SK-N-SH treated with all-trans-retinoic acid at 6 μM for 48 hours (cell line): ENCODE data around the gene SLC38A8.

ENCODE experiments used
- ATAC-seq: fragments of 200-7000 bp; cut with Tn5 transposase; 3 replicates; pipeline ENCODE4 v1.9.1; 2020; ENCODE audit warnings: mild to moderate bottlenecking, moderate library complexity
- BACH2 ChIP-seq: fragments of 250-450 bp; sonication (Bioruptor Pico); IDR thresholded peaks from 2 replicates; pipeline ENCODE4 v1.9.0; 2021; ENCODE audit warnings: mild to moderate bottlenecking, borderline replicate concordance
- CSRNP3 ChIP-seq: fragments of 250-450 bp; sonication (Bioruptor Pico); IDR thresholded peaks from 2 replicates; pipeline ENCODE4 v1.5.1; 2021; ENCODE audit warnings: mild to moderate bottlenecking, moderate library complexity
- ISL1 ChIP-seq: fragments of 250-450 bp; sonication (Bioruptor Pico); IDR thresholded peaks from 2 replicates; pipeline ENCODE4 v2.1.2; 2022; ENCODE audit warnings: mild to moderate bottlenecking, moderate library complexity
- PATZ1 ChIP-seq: fragments of 250-450 bp; sonication (Bioruptor Pico); IDR thresholded peaks from 2 replicates; pipeline ENCODE4 v1.8.0; 2020; ENCODE audit warnings: mild to moderate bottlenecking, moderate library complexity, borderline replicate concordance
- PPARA ChIP-seq: fragments of 250-450 bp; sonication (Bioruptor Pico); IDR thresholded peaks from 2 replicates; pipeline ENCODE4 v1.5.0; 2020; ENCODE audit warnings: mild to moderate bottlenecking, borderline replicate concordance
- RARB ChIP-seq: fragments of 250-450 bp; sonication (Bioruptor Pico); IDR thresholded peaks from 2 replicates; pipeline ENCODE4 v1.8.0; 2021; ENCODE audit warnings: mild to moderate bottlenecking, moderate library complexity
- TOX ChIP-seq: fragments of 250-450 bp; sonication (Bioruptor Pico); IDR thresholded peaks from 2 replicates; pipeline ENCODE4 v1.8.0; 2021; ENCODE audit warnings: mild to moderate bottlenecking, moderate library complexity, borderline replicate concordance
- TSHZ2 ChIP-seq: fragments of 250-450 bp; sonication (Bioruptor Pico); IDR thresholded peaks from 2 replicates; pipeline ENCODE4 v1.5.0; 2020; ENCODE audit warnings: mild to moderate bottlenecking, moderate library complexity
- ZC3H10 ChIP-seq: fragments of 250-450 bp; sonication (Bioruptor Pico); IDR thresholded peaks from 2 replicates; pipeline ENCODE4 v1.5.1; 2021; ENCODE audit warnings: mild to moderate bottlenecking, moderate library complexity
- ZFP3 ChIP-seq: fragments of 250-450 bp; sonication (Bioruptor Pico); IDR thresholded peaks from 2 replicates; pipeline ENCODE4 v1.5.0; 2020; ENCODE audit warnings: mild to moderate bottlenecking, moderate library complexity
- ZFP30 ChIP-seq: fragments of 450-650 bp; formaldehyde crosslinking; IDR thresholded peaks from 2 replicates; pipeline ENCODE4 v1.5.0; 2022; ENCODE audit warnings: mild to moderate bottlenecking, moderate library complexity
- ZNF565 ChIP-seq: fragments of 450-650 bp; formaldehyde crosslinking; conservative IDR thresholded peaks from 2 replicates; pipeline ENCODE4 v1.5.0; 2020; ENCODE audit warnings: low read depth, mild to moderate bottlenecking, moderate library complexity
- ZNF70 ChIP-seq: fragments of 450-650 bp; formaldehyde crosslinking; IDR thresholded peaks from 2 replicates; pipeline ENCODE4 v1.5.0; 2020; ENCODE audit warnings: mild to moderate bottlenecking, moderate library complexity
- TF ChIP-seq, protein P1 (sequence below): fragments of 250-450 bp; sonication (Bioruptor Pico); IDR thresholded peaks from 2 replicates; pipeline ENCODE4 v1.5.1; 2020; ENCODE audit warnings: low read depth, mild to moderate bottlenecking, moderate library complexity
- TF ChIP-seq, protein P2 (sequence below): fragments of 250-450 bp; sonication (Bioruptor Pico); IDR thresholded peaks from 2 replicates; pipeline ENCODE4 v1.8.0; 2021; ENCODE audit warnings: low read depth, mild to moderate bottlenecking, moderate library complexity, borderline replicate concordance

Gene SLC38A8

DNA sequence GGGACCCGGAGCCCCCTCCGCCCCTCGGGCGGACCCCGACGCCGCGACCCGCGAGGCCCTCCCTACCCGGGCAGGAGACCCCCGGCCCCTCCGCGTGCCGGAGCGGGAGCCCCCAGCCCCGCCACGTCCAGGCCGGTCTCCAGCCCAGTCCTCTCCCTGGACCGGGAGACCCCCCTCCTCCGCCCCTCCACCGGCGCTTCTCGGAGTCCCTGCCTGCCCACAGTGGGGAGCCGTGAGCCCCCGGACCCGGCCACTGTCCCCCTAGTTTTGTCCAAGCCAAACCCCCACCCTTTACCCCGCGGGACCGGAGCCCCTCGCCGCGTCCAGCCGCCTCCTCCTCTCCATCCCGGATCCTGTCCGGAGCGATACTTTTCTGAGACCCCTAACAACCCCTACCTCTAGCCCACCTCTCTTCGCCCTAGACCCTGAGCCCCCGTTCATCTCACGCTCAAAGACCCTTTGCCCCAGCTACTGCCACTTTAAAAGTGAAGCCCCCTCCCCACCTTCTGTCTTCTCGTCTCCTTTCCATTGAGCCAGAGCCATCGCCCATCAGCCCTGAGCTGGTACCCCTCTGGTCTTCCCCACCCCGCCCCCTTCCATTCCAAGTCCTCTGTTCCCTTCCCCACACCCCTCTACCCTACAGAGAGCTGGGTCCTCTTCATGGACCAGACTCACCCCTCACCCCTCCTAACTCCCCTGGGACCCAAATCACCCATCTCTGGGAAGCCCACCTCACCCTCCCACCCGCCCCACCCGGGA, 73.5 kb downstream of the SLC38A8 start:
- no peak for ATAC-seq
- TF ChIP-seq, protein P1, sequence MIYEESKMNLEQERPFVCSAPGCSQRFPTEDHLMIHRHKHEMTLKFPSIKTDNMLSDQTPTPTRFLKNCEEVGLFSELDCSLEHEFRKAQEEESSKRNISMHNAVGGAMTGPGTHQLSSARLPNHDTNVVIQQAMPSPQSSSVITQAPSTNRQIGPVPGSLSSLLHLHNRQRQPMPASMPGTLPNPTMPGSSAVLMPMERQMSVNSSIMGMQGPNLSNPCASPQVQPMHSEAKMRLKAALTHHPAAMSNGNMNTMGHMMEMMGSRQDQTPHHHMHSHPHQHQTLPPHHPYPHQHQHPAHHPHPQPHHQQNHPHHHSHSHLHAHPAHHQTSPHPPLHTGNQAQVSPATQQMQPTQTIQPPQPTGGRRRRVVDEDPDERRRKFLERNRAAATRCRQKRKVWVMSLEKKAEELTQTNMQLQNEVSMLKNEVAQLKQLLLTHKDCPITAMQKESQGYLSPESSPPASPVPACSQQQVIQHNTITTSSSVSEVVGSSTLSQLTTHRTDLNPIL (CRISPR knock-in tag), result no peak
- TF ChIP-seq ZC3H10 (CRISPR knock-in tag) (no peak), ISL1 (CRISPR knock-in tag) (no peak), ZNF565 (CRISPR knock-in tag) (no peak), CSRNP3 (CRISPR knock-in tag) (no peak)
- TF ChIP-seq, protein P2, sequence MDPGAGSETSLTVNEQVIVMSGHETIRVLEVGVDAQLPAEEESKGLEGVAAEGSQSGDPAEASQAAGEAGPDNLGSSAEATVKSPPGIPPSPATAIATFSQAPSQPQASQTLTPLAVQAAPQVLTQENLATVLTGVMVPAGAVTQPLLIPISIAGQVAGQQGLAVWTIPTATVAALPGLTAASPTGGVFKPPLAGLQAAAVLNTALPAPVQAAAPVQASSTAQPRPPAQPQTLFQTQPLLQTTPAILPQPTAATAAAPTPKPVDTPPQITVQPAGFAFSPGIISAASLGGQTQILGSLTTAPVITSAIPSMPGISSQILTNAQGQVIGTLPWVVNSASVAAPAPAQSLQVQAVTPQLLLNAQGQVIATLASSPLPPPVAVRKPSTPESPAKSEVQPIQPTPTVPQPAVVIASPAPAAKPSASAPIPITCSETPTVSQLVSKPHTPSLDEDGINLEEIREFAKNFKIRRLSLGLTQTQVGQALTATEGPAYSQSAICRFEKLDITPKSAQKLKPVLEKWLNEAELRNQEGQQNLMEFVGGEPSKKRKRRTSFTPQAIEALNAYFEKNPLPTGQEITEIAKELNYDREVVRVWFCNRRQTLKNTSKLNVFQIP (CRISPR knock-in tag), result no peak

DNA sequence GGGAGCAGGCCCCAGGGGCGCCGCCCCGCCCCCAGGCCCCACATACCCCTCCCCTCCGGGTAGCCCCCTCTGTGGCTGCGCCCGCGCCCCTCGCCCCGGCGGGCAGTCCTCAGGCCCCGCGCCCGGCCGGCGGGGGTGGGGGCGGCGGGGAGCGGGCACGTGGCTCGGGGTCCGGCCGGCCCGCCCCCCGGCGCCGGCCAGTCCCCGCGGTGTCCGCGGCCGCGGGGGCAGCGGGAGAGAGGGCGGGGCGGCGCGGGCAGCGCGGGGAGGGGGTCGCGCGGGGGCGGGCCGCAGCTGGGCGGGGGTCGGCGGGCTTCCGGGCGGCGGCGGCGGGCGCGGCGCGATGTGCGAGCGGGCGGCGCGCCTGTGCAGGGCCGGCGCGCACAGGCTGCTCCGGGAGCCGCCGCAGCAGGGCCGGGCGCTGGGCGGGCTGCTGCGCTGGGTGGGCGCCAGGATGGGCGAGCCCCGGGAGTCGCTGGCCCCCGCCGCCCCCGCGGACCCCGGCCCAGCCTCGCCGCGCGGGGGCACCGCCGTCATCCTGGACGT, 74.2 kb downstream of the SLC38A8 start:
- TF ChIP-seq ISL1 (CRISPR knock-in tag), result no peak
- no peak for TF ChIP-seq ZC3H10 (CRISPR knock-in tag)
- TF ChIP-seq, protein P1 (CRISPR knock-in tag), result no peak
- no peak for ATAC-seq

GRCh38 chr16:83967838-83968305, 74.7 kb downstream of the SLC38A8 start, which contains the start of gene NECAB2:
TSS of gene NECAB2 (plus strand) at chr16:83968244. CDS start at chr16:83968649, 405 bp downstream.
- TF ChIP-seq ZC3H10 (CRISPR knock-in tag) (no peak), TSHZ2 (CRISPR knock-in tag) (no peak)

GRCh38 chr16:83967091-83967490, 75.5 kb downstream of the SLC38A8 start:
- no peak for TF ChIP-seq PPARA
- no peak for TF ChIP-seq TOX (CRISPR knock-in tag)
- TF ChIP-seq BACH2, result no peak
- TF ChIP-seq ZFP30 (CRISPR knock-in tag), result no peak
- TF ChIP-seq RARB (CRISPR knock-in tag), result no peak
- TF ChIP-seq PATZ1, result no peak
- no peak for TF ChIP-seq ISL1 (CRISPR knock-in tag)
- TF ChIP-seq ZFP3, result no peak
- TF ChIP-seq ZNF70 (CRISPR knock-in tag), result no peak
- ATAC-seq, result no peak

More at GRCh38 chr16:83967838-83968305, 74.7 kb downstream of the SLC38A8 start, which contains the start of gene NECAB2:
- ATAC-seq, result peak; percentile 72
